Stimulated activated naive CD8-positive, alpha-beta T cell treated with anti-CD3 and anti-CD28 coated beads, Interleukin-15, amount 100 ng/mL, for 72 hours (primary cell): ENCODE results near the gene SNX18.
"Not testable (repeated sequence)": the region's sequence is repeated elsewhere in the genome, so short reads cannot be mapped to it uniquely, and the experiment has no call there.

Experiments
- ATAC-seq: fragments of 150-1000 bp; cut with Tn5 transposase; 2 replicates; pipeline ENCODE4 v1.10.0; 2021; ENCODE audit warnings: mild to moderate bottlenecking, moderate library complexity
- DNase-seq, 2 donors: peaks; one replicate each; pipeline ENCODE4 v3.0.0; 2021 to 2022
- H3K27ac Mint-ChIP-seq, 2 donors: one replicate each; pipeline ENCODE4 v1.8.0; 2022; ENCODE audit warnings: mild to moderate bottlenecking in 2 of 2, mixed read lengths in 2 of 2, moderate library complexity in 2 of 2
- H3K27me3 Mint-ChIP-seq: one replicate; pipeline ENCODE4 v1.8.0; 2022; ENCODE audit warnings: mixed read lengths
- H3K4me1 Mint-ChIP-seq: one replicate; pipeline ENCODE4 v1.8.0; 2022; ENCODE audit warnings: mild to moderate bottlenecking, mixed read lengths
- H3K4me3 Mint-ChIP-seq, 2 donors: one replicate each; pipeline ENCODE4 v1.8.0; 2022; ENCODE audit warnings: mild to moderate bottlenecking in 2 of 2, mixed read lengths in 2 of 2, moderate library complexity in 1 of 2
- H3K9me3 Mint-ChIP-seq, 2 donors: one replicate each; pipeline ENCODE4 v1.8.0; 2022; ENCODE audit warnings: mixed read lengths in 2 of 2

The SNX18 gene

GRCh38 chr5:54517512-54518145 is at the start of gene SNX18:
Gene SNX18, plus strand, starts transcription at chr5:54517759. Its CDS starts 194 bp downstream, at chr5:54517953.
- H3K27ac Mint-ChIP-seq = peak within 1 kb of the TSS in 1 of 2 donors; percentile 86
- peaks cover 48% of the 10 kb centered on the region for H3K4me1 Mint-ChIP-seq
- ATAC-seq (peak; percentile 90), DNase-seq (peak; percentile 91 to 93)
- H3K27me3 Mint-ChIP-seq = no peaks in the 10 kb centered on the region
- no peaks in the 10 kb centered on the region for H3K9me3 Mint-ChIP-seq
- H3K4me3 Mint-ChIP-seq = peak within 1 kb of the TSS; percentile 82 to 83

DNA sequence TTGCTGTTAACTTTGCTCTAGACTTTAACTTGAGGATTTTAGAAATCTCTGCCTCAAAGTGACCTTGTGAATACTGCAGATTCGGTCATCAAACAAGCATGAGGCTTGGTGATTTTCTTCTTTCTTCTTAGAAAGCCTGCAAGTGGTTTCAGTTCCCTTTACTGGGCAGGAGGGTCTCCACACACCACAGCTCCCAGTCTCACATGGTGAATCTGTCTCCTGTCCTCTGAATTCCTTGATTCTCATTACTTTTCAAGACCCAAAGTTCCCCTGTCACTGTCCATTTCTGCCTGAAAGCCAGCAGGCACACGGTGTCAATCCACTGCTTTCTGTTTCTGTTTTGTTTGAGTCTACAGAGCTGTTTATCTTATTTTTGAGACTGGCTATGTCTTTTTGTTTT is 47.9 kb upstream of the SNX18 start:
- ATAC-seq (no peak), DNase-seq (no peak)
- Mint-ChIP-seq H3K9me3 (no peaks in the 10 kb centered on the region), H3K27ac (peak overlapping the region in 1 of 2 donors; percentile 31), H3K4me3 (peak overlapping the region; percentile 16 to 55), H3K4me1 (peaks cover 8% of the 10 kb centered on the region), H3K27me3 (peaks cover 8% of the 10 kb centered on the region)

DNA sequence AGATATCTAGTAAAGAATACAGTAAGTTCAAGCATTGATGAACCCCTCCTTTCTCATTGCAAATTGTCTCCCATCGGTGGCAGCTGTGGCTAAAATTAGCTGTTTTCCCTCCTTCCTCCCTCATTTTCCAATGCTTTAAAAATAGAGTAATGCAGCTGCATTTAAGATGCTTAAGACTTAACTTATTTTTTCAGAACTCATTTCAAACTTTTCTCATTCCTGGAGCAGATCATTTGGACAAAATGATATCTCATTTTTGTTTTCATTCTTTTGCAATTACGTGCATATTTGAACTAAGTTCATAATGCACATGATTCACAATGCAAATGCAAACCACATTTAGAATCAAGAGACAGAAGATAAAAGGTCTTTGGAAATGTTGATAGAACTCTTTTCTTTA is 47.4 kb upstream of the SNX18 start:
- Mint-ChIP-seq H3K4me3 (no peak overlapping the region), H3K4me1 (peaks cover 8% of the 10 kb centered on the region), H3K27me3 (peaks cover 8% of the 10 kb centered on the region), H3K9me3 (no peaks in the 10 kb centered on the region), H3K27ac (no peak overlapping the region)
- DNase-seq (no peak), ATAC-seq (no peak)

GRCh38 chr5:54470677-54471076 is 46.9 kb upstream of the SNX18 start:
- H3K4me3 Mint-ChIP-seq = no peak overlapping the region
- DNase-seq = no peak
- peaks cover 8% of the 10 kb centered on the region for H3K27me3 Mint-ChIP-seq
- ATAC-seq = no peak
- H3K27ac Mint-ChIP-seq = no peak overlapping the region
- H3K4me1 Mint-ChIP-seq = peaks cover 8% of the 10 kb centered on the region
- no peaks in the 10 kb centered on the region for H3K9me3 Mint-ChIP-seq

- Mint-ChIP-seq H3K9me3 (no peaks in the 10 kb centered on the region), H3K4me3 (no peak overlapping the region), H3K27ac (no peak overlapping the region), H3K27me3 (peaks cover 8% of the 10 kb centered on the region), H3K4me1 (peaks cover 8% of the 10 kb centered on the region)
- no peak for DNase-seq
- no peak for ATAC-seq
These were observed 46.2 kb upstream of the SNX18 start for GRCh38 chr5:54471398-54471797.

DNA sequence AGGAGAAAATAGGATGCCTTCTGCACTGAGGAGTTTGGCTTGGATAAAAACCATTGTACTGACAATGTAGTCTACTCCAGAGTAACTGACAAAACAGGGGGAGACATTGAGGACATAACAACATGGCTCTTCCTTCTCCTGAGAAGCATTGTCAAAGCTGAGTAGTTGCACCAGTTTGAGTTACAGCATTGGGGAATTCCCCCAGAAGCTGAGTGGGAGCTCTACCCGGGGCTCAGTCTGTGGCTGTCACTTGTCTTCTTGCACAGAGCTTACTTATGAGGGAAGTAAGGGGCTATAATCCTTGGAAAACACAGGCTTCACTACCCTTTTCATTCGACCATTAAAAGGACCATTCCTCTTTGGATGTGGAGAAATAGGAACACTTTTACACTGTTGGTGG is 40.9 kb upstream of the SNX18 start:
- H3K4me1 Mint-ChIP-seq = no peaks in the 10 kb centered on the region
- H3K4me3 Mint-ChIP-seq = no peak overlapping the region
- H3K27ac Mint-ChIP-seq = no peak overlapping the region
- DNase-seq (no peak), ATAC-seq (no peak)
- H3K27me3 Mint-ChIP-seq = peaks cover 17% of the 10 kb centered on the region
- no peaks in the 10 kb centered on the region for H3K9me3 Mint-ChIP-seq

DNA sequence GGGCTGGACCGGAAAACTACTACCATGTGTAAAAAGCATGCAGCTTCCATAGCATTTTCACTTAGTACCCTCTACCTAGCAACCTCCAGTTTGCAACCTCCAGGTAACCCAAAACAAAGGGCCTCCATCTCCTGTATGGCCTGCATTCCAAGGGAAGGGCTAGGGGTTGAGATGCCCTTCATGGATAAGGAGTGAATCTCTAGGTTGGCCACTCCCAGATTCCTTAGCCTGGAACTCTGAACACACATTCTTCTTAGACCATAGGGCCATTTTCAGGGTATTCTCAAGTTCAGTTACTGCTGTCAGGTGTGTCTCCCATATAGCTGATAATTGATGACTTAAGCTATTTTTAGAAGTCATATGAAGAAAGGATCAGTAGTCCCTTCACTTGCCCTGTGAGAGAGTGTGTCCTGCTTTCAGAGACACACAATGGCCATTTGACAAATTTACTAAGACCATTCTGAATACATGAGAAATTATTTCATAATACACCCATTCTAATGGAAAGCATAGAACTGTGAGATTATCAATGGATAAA is 39.5 kb upstream of the SNX18 start:
- Mint-ChIP-seq H3K9me3 (no peaks in the 10 kb centered on the region), H3K27me3 (peaks cover 28% of the 10 kb centered on the region), H3K4me3 (no peak overlapping the region), H3K4me1 (no peaks in the 10 kb centered on the region), H3K27ac (no peak overlapping the region)
- ATAC-seq (no peak), DNase-seq (no peak)

- Mint-ChIP-seq H3K27ac (no peak overlapping the region), H3K4me1 (no peaks in the 10 kb centered on the region), H3K4me3 (no peak overlapping the region), H3K9me3 (no peaks in the 10 kb centered on the region), H3K27me3 (peaks cover 34% of the 10 kb centered on the region)
- ATAC-seq (no peak), DNase-seq (no peak)
These were observed 37.3 kb upstream of the SNX18 start for GRCh38 chr5:54480296-54480695.

DNA sequence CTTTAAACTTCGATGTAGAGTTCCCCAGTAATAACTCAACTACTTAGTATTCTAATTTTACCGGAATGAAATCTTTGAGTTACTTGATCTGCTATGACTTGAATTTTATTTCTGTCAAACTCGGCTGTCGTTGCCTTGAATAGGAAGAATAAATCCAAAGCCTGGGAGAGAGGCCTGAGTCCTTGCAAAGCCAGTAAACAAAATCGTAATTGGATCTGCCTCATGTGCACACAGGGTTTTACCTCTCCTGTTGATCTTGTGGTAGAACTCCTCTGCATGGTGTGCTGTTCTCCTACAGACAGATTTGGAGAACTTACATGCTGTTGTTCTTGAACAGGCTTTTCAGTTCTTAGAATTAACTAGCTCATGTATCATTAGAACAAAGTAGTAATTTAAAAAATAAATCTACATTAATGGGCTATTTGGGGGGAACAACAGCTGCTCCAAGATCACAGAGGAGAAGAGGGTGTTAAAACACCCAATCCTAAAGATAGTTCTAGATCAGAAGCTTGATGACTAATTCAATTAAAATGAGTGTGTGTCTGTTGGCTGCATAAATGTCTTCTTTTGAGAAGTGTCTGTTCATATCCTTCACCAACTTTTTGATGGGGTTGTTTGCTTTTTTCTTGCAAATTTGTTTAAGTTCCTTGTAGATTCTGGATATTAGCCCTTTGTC is 33.2 kb upstream of the SNX18 start:
- no peak overlapping the region for H3K27ac Mint-ChIP-seq
- DNase-seq (no peak), ATAC-seq (no peak)
- H3K9me3 Mint-ChIP-seq = no peaks in the 10 kb centered on the region
- H3K4me1 Mint-ChIP-seq = no peaks in the 10 kb centered on the region
- peaks cover 40% of the 10 kb centered on the region for H3K27me3 Mint-ChIP-seq
- H3K4me3 Mint-ChIP-seq = no peak overlapping the region

DNA sequence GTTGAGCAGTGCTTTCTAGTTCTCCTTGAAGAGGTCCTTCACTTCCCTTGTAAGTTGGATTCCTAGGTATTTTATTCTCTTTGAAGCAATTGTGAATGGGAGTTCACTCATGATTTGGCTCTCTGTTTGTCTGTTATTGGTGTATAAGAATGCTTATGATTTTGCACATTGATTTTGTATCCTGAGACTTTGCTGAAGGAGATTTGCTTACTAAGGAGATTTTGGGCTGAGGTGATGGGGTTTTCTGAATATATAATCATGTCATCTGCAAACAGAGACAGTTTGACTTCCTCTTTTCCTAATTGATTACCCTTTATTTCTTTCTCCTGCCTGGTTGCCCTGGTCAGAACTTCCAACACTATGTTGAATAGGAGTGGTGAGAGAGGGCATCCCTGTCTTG is 31.9 kb upstream of the SNX18 start:
- not testable (repeated sequence) for H3K27ac Mint-ChIP-seq, H3K4me3 Mint-ChIP-seq, DNase-seq, H3K9me3 Mint-ChIP-seq, H3K4me1 Mint-ChIP-seq, ATAC-seq
- H3K27me3 Mint-ChIP-seq = peaks cover 27% of the 10 kb centered on the region

- not testable (repeated sequence) for DNase-seq, H3K27ac Mint-ChIP-seq, H3K4me3 Mint-ChIP-seq, H3K4me1 Mint-ChIP-seq, H3K9me3 Mint-ChIP-seq, ATAC-seq
- H3K27me3 Mint-ChIP-seq = peaks cover 22% of the 10 kb centered on the region
These were observed 27.9 kb upstream of the SNX18 start for GRCh38 chr5:54489648-54489979.

- ATAC-seq = no peak
- DNase-seq = no peak
- H3K9me3 Mint-ChIP-seq = no peaks in the 10 kb centered on the region
- peaks cover 21% of the 10 kb centered on the region for H3K27me3 Mint-ChIP-seq
- H3K4me1 Mint-ChIP-seq = no peaks in the 10 kb centered on the region
- no peak overlapping the region for H3K4me3 Mint-ChIP-seq
- H3K27ac Mint-ChIP-seq = no peak overlapping the region
These were observed 26.2 kb upstream of the SNX18 start for GRCh38 chr5:54491326-54491725.

GRCh38 chr5:54492178-54492577 is 25.4 kb upstream of the SNX18 start:
- no peaks in the 10 kb centered on the region for H3K9me3 Mint-ChIP-seq
- ATAC-seq = no peak
- H3K4me3 Mint-ChIP-seq = no peak overlapping the region
- H3K27ac Mint-ChIP-seq = no peak overlapping the region
- no peaks in the 10 kb centered on the region for H3K4me1 Mint-ChIP-seq
- peaks cover 23% of the 10 kb centered on the region for H3K27me3 Mint-ChIP-seq
- DNase-seq = no peak

- Mint-ChIP-seq H3K4me3 (no peak overlapping the region), H3K27me3 (peaks cover 27% of the 10 kb centered on the region), H3K9me3 (peaks cover 0 to 20% of the 10 kb centered on the region in 2 donors), H3K4me1 (no peaks in the 10 kb centered on the region), H3K27ac (no peak overlapping the region)
- ATAC-seq (no peak), DNase-seq (no peak)
These were observed 22.5 kb upstream of the SNX18 start for GRCh38 chr5:54495027-54495426.

- Mint-ChIP-seq H3K27me3 (no peaks in the 10 kb centered on the region), H3K4me1 (peaks cover 16% of the 10 kb centered on the region), H3K9me3 (no peaks in the 10 kb centered on the region), H3K27ac (no peak overlapping the region), H3K4me3 (no peak overlapping the region)
- no peak for DNase-seq
- no peak for ATAC-seq
These were observed 3.3 kb upstream of the SNX18 start for GRCh38 chr5:54514291-54514690.

- Mint-ChIP-seq H3K27ac (no peak overlapping the region), H3K27me3 (no peaks in the 10 kb centered on the region), H3K4me1 (peaks cover 23% of the 10 kb centered on the region), H3K9me3 (no peaks in the 10 kb centered on the region), H3K4me3 (no peak overlapping the region)
- ATAC-seq (no peak), DNase-seq (no peak)
These were observed 2.6 kb upstream of the SNX18 start for GRCh38 chr5:54514841-54515432.
